HG03280 (cell line): ENCODE measurements around the gene MSH3.

ENCODE experiments used
- ATAC-seq: cut with Tn5 transposase; IDR thresholded peaks from one replicate; pipeline ENCODE4 v1.9.1; 2021; ENCODE audit warnings: mild to moderate bottlenecking, moderate library complexity; ENCODE audit not compliant: unreplicated experiment

The MSH3 gene

DNA sequence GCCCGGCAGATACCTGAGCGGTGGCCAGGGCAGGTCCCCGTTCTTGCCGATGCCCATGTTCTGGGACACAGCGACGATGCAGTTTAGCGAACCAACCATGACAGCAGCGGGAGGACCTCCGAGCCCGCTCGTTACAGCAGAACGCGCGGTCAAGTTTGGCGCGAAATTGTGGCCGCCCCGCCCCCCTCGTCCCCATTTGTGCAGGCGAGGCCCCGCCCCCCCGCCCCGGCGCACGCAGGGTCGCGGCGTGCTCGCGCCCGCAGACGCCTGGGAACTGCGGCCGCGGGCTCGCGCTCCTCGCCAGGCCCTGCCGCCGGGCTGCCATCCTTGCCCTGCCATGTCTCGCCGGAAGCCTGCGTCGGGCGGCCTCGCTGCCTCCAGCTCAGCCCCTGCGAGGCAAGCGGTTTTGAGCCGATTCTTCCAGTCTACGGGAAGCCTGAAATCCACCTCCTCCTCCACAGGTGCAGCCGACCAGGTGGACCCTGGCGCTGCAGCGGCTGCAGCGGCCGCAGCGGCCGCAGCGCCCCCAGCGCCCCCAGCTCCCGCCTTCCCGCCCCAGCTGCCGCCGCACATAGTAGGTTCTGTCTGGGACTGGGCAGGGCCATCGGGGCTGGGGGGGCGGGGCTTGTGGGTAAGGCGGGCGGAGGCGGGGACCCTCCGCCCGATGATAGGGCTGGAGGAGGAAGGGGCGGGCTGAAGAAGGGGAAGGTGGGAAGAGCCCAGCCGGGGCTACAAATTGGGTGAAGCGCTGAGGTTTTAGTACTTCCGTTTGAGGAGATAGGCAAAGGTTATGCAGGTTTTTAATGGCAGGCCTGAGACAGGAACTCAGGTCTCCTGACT lies at the start of gene MSH3, which contains the start of gene DHFR:
Gene MSH3, plus strand, starts transcription at position 262 of the 840 bp plus-strand sequence. Its CDS starts 76 bp downstream, at position 338.
Gene DHFR, minus strand, starts transcription at position 593 of the 840 bp plus-strand sequence. Its CDS starts 494 bp downstream, at position 99.
- ATAC-seq: peak; percentile 47

GRCh38 chr5:80607343-80607742 lies 47.1 kb upstream of the MSH3 start:
- no peak for ATAC-seq

GRCh38 chr5:80607832-80608231 lies 46.6 kb upstream of the MSH3 start:
- ATAC-seq: no peak

DNA sequence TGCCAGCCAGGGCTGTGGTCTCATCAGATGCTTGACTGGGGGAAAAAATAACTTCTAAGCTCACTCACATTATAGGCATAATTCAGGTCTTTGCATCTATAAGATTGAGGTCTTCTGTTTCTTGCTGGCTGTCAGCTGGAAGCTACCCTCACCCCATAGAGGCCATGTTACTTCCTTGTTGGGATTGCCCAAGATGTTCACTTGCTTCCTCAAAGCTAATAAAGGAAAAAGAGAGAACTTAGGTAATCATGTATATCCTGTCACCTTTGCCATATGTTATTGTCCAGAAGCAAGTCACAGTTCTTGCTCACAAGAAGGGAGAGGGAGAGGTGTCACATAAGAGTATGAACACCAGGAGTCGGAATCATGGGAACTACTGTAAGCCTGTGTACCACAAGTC lies 45.7 kb upstream of the MSH3 start:
- ATAC-seq: no peak

GRCh38 chr5:80609692-80610091 lies 44.8 kb upstream of the MSH3 start:
- no peak for ATAC-seq

GRCh38 chr5:80615266-80615914 lies 39.1 kb upstream of the MSH3 start:
- ATAC-seq: no peak

GRCh38 chr5:80618438-80618837 lies 36.0 kb upstream of the MSH3 start:
- no peak for ATAC-seq

GRCh38 chr5:80619086-80619485 lies 35.4 kb upstream of the MSH3 start:
- no peak for ATAC-seq

GRCh38 chr5:80620211-80620610 lies 34.2 kb upstream of the MSH3 start:
- ATAC-seq: no peak

DNA sequence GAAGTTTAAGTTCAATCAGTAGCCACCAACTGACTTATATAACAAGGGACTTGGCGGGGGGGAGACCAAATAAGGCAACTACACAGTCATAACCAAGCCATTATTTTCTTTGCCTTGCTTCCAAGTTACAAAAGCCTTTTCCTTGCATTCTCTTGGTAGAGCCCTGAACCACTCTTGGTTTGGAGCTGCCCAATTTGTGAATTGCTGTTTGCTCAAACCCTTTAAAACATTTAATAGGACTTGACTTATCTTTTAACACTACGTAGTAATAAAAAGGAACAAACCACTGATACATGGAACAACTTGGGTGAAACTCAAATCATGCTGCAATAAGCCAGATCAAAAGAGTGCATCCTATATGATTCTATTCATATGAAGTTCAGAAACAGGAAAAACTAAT lies 31.7 kb upstream of the MSH3 start:
- no peak for ATAC-seq

DNA sequence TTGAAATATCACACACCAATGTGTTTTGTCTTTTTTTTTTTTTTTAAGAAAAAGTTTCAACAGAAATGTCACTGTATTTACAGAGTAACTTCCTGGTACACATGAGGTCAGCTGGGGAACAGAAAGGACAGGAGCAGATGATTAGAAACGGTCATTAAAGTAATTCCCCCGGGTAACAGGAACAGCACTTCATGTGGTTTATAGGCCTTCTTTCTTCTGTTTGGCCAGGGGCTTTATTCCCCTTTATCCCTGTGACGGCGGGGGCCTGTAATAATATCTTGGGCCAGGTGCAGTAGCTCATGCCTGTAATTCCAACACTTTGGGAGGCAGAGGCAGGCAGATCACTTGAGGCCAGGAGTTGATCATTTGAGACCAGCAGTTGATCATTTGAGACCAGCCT lies 30.5 kb upstream of the MSH3 start:
- no peak for ATAC-seq

DNA sequence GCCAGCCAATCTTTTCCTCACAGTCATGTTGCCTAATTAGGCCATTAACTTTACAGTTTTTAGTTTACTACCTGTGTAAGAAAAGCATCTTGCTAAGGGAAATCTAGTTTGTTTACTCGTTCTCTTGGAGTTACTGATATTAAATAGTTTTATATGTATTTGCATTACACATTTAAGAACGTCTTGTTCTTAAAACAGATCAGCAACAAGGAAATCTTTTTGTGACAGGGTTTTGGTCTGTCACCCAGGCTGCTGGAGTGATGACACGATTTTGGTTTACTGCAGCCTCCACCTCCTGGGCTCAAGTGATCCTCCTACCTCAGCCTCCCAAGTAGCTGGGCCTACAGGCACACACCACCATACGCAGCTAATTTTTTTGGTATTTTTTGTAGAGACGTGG lies 29.2 kb upstream of the MSH3 start:
- ATAC-seq: no peak

GRCh38 chr5:80629281-80629680 lies 25.2 kb upstream of the MSH3 start:
- no peak for ATAC-seq

DNA sequence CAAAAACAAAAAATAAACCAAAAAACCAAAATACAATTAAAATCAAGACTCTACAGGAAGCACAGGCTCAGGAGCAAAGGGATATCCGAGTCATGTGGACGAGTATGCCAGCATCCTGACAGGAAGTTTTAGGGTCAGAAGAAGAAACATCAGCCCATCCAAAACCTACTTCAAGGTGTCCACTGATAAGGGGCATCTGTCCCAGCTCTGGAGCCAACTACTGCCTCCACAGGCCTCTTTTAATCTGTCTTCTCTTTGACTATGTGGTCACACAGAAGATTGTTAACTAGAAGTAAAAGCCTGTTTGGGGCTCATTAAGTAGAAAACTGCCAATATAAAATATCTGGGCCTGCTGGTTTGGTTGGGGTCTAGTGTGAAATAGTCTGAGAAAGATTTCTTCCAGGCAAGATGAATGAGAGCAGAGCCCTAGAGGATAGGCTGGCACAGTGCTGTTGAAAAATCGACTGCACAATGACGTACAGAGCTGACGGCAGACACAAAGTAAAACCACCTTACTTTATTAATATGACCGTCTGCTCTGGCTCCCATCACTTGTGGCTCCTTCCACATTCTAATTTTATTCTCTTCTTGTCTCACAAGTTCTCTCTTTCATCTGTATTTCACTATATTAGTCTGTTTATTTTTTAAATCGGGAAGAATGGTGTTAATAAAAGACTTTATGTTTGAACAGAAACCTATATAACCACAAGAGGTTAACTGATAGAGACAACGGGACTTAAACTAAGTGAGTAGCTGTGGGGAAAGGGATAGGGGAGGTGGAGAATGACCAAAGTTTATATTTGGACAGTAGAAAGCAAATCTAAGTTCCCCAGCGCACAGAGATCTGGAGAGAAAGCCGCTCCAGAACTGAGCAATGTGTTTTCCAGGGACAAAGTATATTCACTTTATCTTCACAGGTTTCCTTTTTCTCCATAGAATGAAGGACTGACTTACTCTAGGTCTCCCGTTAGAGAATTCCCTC lies 22.9 kb upstream of the MSH3 start:
- ATAC-seq: no peak

- no peak for ATAC-seq
Observed at GRCh38 chr5:80632700-80633099, 21.8 kb upstream of the MSH3 start.

DNA sequence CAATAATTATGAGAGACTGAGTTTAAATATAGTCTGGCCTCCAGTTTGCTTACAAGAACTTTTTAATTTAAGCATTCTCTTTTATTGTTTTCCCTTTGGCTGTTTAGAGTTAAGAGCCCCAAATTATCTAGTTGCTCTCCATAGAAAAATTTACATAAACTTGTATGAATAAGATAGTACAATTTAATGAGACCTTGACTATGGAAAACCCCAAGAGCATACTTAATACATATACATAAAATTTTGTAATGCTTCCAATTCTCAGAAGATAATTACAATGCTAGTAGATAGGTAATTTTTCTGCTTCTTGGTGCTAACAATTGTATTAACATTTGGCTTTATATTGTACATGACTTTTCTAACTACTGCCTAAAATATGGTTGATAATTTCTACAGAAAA lies 20.3 kb upstream of the MSH3 start:
- no peak for ATAC-seq

DNA sequence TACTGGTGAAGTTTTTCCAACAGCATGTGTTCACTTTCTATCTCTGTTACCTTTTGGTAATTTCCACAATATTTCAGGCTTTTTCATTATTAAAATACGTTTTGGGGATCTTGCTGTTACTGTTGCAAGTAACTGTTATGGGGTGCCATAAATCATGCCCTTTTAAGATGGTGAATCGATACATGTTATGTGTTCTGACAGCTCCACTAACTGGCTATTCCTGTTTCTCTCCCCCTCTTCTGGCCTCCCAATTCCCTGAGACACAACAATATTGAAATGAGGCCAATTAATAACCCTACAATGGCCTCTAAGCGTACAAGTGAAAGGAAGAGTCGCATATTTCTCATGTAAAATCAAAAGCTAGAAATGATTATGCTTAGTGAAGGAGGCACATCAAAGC lies 13.1 kb upstream of the MSH3 start:
- no peak for ATAC-seq

GRCh38 chr5:80644900-80645299 lies 9.6 kb upstream of the MSH3 start:
- ATAC-seq: no peak

DNA sequence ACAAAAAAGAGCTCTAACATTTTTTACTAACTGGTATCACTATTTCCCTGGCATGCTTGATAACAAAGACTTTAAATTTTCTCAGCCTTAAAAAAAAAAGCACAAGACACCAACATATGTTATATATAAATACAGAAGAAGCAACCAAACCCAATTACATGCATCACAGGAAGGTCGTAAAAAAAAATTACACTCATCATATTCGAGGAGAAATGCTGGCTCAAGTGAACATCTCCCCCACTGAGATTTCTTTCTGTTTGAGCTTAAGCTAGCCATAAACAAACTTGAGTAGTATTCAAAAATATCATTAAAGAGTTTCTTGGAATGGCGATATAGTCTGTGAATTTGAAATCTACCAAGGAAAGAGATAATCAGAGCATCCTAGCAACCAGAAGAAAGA lies 7.5 kb upstream of the MSH3 start:
- no peak for ATAC-seq

DNA sequence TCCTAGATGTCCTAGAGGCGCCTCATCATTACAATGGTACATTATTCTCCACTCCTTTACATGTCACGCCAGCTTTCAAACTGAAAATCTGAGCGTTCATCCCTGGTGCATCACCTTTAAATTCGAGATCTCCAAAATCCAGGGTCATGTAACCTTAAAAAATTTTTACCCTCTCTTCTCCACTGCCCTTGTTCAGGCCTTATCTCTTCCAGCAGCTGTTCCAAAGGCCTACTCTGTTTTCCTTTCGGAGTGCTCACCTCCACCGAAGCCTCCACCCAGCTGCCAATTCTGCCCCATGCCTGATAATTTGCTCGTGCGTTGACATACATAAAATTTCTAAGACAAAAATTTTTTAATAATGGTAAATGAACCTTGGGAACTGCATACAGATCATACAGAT lies 950 bp upstream of the MSH3 start:
- no peak for ATAC-seq

- no peak for ATAC-seq
Observed at GRCh38 chr5:80654054-80654390, 430 bp upstream of the MSH3 start.
